Medulla oblongata (tissue), 1 donor: ENCODE measurements around the gene RND1.

Source experiments
- DNase-seq: peaks from one replicate; pipeline ENCODE4 v3.0.0-alpha.2; 2015; ENCODE audit errors: extremely low spot score

RND1 gene

DNA sequence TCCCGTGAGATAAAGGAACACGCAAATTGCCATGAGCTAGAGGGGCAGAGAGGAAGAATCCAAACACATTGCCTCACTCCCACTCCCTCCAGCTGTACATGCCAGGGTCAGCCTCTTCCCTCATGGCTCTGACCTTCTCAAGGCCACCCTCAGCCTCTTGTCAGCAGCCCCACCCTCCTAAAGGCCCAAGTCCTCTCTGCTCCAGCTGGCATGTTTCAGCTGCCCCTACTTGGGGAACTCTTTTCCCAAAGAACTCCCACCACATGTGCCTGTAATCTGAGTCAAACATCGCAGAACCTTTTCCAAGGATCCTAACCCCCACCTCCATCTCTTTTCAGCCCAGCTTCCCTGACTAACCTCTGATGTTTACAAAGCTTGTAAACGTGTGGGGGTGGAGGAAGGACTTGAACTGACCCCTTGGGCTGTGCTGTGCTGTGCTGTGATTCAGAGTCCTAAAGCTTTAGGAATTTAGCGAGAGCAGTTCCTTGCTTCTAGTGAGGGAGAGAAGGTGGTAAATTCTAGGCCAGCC is 54.7 kb downstream of the RND1 start:
- DNase-seq, result no peak

DNA sequence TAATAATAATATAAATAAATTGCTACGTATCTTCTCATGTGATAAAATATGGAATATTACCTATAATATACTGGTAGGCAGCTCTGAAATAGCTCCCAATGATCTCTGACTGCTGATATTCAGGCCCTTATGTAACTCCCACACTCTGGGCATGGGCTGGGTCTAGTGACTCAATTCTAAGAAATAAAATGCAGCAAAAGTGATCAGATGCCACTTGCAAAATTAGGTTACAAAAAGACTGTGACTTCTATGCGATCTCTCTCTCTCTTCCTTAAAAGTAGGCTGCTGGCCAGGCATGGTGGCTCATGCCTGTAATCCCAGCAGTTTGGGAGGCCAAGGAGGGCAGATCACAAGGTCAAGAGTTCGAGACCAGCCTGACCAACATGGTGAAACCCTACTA is 57.7 kb downstream of the RND1 start:
- no peak for DNase-seq
